ENCODE measurements around the gene GUCA1A.
"Not testable (repeated sequence)": the region's sequence is repeated elsewhere in the genome, so short reads cannot be mapped to it uniquely, and the experiment has no call there.

The GUCA1A gene

GRCh38 chr6:42177514-42178364, 4.6 kb downstream of the GUCA1A start:
- DNase-seq: no peak

GRCh38 chr6:42179261-42179944, 6.2 kb downstream of the GUCA1A start:
- no peak for DNase-seq

GRCh38 chr6:42179945-42180313, 6.8 kb downstream of the GUCA1A start:
- DNase-seq: no peak

- no peak for DNase-seq
These were observed 8.9 kb downstream of the GUCA1A start for GRCh38 chr6:42182101-42182500.

GRCh38 chr6:42184475-42184874, 11.3 kb downstream of the GUCA1A start:
- DNase-seq: no peak

GRCh38 chr6:42185597-42185996, 12.4 kb downstream of the GUCA1A start:
- DNase-seq: no peak

GRCh38 chr6:42188406-42188805, 15.2 kb downstream of the GUCA1A start:
- DNase-seq: no peak

- no peak for DNase-seq
These were observed 17.5 kb downstream of the GUCA1A start for GRCh38 chr6:42190554-42191183.

GRCh38 chr6:42192385-42192784, 19.2 kb downstream of the GUCA1A start:
- DNase-seq: not testable (repeated sequence)

- DNase-seq: no peak
These were observed 20.3 kb downstream of the GUCA1A start for GRCh38 chr6:42193491-42193894.

GRCh38 chr6:42194056-42194455, 20.9 kb downstream of the GUCA1A start:
- DNase-seq: no peak

GRCh38 chr6:42195415-42195814, 22.3 kb downstream of the GUCA1A start:
- no peak for DNase-seq

GRCh38 chr6:42197555-42198362, 24.6 kb downstream of the GUCA1A start:
- DNase-seq: no peak

- no peak for DNase-seq
These were observed 26.2 kb downstream of the GUCA1A start for GRCh38 chr6:42199106-42199981.

- no peak for DNase-seq
These were observed 26.9 kb downstream of the GUCA1A start for GRCh38 chr6:42200035-42200434.

GRCh38 chr6:42201382-42201781, 28.2 kb downstream of the GUCA1A start:
- DNase-seq: no peak

GRCh38 chr6:42202131-42202915, 29.2 kb downstream of the GUCA1A start:
- DNase-seq: not testable (repeated sequence)

GRCh38 chr6:42203183-42203582, 30.0 kb downstream of the GUCA1A start:
- no peak for DNase-seq

GRCh38 chr6:42204768-42205282, 31.7 kb downstream of the GUCA1A start:
- no peak for DNase-seq

- DNase-seq: not testable (repeated sequence)
These were observed 34.4 kb downstream of the GUCA1A start for GRCh38 chr6:42207559-42207958.

- DNase-seq: peak; percentile 84
These were observed 37.4 kb downstream of the GUCA1A start for GRCh38 chr6:42210551-42210950.
